HG03064 (cell line): Measurements from ENCODE around the gene CYP4F12.

Experiments used
- ATAC-seq: cut with Tn5 transposase; IDR thresholded peaks from one replicate; pipeline ENCODE4 v1.9.1; 2021; ENCODE audit warnings: low read depth; ENCODE audit not compliant: unreplicated experiment

CYP4F12 gene

DNA sequence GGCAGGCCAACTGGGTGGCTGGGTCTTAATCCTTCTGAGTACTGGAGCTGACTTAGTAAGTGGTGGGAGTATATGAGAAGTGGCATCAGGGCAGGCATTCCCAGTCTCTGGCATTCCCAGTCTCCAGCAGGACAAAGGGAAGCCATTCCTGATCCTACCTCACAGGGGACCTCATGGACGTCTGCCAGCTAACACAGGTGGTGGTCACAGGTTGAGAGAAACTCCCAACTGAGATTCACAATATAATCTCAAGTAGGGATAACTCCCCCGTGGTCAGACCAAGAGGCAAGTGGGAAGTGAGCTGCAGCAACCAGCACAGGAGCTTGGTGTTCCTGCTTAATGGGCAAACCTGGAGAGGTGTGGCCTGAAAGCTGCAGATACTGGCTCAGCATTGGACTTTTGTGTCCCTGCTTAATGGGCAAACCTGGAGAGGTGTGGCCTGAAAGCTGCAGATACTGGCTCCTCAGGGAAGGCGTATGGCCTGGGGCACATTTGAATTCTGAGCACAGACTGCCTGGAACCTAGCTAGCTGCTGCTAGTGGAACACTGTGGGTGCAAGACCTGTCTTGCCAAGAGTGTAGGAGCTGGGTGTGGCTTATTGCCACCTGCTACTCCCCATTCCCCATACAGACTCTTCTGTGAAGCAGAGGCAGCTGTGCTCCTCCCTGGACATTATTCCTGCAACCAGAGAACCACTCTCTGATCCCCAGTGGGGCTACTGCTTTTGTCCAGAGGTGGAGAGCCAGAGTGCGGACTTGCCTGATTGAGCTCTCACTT lies 29.1 kb downstream of the CYP4F12 start:
- no peak for ATAC-seq

DNA sequence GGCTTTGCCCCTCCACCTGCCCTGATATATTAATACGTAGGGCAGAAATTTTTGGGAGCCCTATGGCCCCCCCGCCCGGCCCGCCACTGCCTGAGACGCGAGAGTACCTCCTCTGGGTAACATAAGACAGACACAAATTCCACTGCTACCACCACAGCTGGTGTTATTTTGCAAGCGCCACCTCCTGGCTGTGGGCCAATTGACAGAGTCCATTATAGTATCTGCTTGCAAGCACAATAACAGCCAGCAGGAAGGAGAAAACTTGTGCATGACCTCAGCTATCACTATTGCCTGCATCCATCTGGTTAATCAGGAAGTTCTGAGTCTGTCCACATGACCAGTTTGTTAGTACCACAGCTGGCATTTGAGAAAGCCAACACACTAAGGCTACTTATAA lies 29.6 kb downstream of the CYP4F12 start:
- no peak for ATAC-seq

DNA sequence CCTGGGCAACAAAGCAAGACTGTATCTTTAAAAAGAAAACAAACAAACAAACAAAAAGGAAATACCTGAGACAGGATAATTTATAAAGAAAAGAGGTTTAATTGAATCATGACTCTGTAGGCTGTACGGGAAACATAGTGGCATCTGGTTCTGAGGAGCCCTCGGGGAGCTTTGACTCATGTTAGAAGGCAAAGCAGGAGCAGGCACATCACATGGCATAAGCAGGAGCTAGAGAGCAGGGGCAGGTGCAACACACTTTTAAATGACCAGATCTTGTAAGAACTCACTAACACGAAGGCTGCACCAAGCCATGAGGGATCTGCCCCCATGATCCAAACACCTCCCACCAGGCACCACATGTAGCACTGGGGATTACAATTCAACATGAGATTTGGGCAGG lies 41.8 kb downstream of the CYP4F12 start:
- ATAC-seq, result no peak

DNA sequence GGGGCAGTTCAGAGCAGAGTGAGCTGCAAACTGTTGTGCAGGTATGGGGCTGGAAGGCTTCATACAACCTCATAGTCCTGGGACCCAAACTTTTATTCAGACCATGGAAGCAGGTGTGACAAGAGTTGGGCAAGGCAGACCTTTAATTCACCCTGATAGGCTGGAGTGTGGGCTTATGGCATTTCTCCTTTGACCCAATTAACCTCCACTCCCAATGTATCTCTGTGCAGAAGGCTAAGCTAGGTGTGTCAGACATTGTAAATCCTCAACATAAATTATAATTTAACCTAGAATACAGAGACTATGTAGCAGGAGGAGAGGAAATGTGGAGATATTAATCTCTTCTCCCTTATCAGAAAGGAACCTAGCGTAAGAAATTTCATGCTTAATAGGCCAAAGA lies 42.8 kb downstream of the CYP4F12 start:
- ATAC-seq, result no peak

DNA sequence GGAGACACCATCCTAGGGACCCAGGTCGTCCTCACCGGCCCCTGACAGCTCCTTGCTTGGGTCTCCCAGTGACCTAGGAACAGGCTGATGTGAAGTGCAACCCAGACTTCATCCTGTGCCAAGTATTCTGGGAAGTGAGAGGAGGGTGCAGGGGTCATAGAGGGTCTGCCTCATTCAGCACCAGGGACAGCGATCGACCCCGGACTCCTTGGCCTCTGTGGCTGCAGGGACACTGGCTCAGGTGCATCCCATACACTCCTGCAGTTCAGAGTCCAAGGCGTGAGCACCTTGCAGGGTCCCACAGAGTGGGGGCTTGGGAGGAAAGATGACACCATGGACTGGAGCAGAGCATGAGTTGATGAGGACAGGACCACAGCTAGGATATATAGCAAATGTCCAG lies 44.9 kb downstream of the CYP4F12 start:
- ATAC-seq, result no peak

DNA sequence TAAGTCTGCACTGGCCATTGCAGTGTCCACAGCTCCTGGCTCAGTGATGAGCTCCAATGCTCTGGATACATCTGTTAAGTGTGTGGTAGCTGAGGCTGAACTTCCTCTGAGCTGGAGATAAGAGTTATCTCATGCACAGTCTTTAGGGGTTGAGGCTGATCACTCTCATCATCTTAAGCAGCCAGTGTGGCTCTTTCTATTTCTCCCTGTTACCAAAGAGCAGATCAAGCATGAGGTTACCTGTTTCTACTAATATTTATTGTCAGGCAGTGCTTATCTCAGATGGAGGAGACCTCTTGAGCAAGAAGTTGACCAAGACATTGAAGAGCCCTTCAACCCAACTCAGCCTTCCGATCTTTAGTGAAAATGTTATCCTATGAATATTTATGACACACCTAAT lies 48.4 kb downstream of the CYP4F12 start:
- no peak for ATAC-seq

DNA sequence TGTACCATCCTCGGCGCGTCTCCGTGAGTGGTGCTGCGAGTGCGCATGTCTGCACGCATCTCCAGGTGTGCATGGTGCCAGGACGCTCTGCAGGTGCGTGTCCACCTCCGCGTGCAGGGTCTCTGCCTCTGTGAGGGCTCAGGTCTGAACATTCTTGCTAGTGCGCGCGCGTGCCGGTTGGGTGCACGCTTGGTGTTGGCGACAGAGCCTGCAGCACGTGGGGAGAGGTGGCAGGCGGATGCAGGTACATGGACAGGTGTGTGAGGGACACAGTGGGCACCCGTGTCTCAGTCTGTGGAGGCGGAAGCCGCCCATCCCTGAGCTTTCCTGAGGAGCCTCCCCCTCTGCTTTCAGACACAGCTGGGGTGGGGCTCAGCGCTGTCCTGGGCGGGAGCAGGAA lies 50.1 kb downstream of the CYP4F12 start:
- ATAC-seq, result no peak

DNA sequence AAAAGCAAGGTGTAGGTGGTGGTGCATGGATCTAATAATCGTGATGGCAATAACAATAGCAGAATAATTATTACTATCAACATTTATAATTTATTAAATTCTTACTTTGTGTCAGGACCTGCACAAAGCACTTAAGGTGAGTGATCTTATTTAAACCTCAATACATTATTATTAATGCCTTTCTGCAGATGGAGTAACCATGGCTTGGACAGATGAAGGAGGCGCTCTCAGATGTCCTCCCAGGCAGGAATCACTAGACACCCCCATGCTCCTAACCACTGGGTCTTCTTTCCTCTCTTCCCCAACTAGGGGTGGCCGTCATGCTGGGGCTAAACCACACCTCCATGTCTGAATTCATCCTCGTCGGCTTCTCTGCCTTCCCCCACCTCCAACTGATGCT lies 54.8 kb downstream of the CYP4F12 start, which contains the start of gene OR10H2:
Gene OR10H2, plus strand, starts transcription at position 301 of the 400 bp plus-strand sequence. Its CDS starts 20 bp downstream, at position 321.
- ATAC-seq, result no peak

DNA sequence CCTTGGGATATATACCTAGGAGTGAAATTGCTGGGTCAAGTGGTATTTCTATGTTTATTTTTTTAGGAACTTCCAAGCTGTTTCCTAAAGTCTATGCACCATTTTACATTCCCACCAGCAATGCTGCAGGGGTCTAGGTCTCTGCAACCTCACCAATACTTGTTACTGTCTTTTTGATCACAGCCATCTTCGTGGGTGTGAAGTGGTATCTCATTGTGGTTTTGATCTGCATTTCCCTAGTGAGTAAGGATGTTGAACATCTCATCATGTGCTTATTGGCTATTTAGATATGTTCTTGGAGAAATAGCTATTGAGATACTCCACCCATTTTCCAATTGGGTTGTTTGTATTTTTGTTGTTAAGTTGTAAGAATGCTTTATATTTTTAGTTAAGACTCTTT lies 57.7 kb downstream of the CYP4F12 start:
- no peak for ATAC-seq

DNA sequence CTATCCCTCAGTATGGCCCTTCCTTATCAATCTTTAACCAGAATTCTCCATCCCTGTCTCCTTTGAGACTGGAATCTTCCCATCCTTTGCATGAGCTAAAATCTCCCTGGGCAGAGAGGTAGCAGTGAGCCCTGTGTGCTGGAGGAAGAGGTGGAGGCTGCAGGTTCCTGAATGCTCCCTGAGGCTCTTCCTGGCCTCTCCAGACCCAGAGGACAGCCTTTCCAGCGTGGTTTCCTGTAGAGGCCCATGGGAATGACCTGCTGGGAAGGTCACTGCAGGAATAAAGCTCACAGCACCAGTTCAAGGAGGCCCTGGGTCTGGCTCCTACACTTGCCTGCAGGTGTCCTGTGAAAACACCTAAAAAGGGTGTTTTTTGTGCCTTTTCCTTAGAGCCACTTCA lies 59.5 kb downstream of the CYP4F12 start:
- no peak for ATAC-seq

DNA sequence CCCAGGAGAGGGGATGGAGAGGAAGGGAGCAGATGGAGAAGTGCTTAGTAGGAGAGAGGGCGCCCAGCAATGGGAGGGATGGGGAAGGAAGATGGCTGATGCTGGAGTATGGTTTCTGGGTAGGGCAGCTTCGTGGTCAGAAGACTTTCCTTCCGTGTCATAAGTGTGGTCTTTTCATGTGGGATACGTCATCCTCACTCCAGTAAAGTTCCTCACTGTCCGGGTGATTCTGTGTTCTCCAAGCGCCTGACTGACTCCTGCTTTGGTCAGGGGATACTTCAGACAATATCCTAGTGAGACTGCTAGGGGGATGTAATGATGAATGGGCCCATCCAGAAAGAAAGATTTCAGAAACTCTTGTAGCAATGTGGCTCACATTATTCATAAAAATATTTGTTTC lies 61.0 kb downstream of the CYP4F12 start:
- ATAC-seq, result no peak

DNA sequence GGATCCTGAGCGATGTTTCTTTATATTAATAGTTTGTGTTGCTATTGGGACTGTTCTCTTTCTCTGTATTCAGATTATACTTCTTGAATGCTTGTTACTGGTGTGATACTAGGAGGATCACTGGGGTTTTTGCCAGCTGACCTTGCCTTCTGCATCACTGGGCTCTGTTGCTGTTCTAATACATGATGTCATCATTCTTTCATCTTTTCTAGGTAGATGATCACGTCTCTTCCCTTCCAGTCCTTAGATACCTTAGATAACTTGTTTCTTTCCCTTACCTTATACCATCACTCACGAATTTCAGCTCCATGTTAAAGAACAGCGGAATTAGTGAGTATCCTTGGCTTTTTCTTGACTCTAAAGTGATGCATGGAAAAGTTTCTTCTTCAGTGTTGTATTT lies 64.8 kb downstream of the CYP4F12 start, which contains the start of gene OR10H3:
Gene OR10H3, plus strand, starts transcription at position 264 of the 400 bp plus-strand sequence. CDS start 3,408 bp downstream, outside the sequence.
- no peak for ATAC-seq

DNA sequence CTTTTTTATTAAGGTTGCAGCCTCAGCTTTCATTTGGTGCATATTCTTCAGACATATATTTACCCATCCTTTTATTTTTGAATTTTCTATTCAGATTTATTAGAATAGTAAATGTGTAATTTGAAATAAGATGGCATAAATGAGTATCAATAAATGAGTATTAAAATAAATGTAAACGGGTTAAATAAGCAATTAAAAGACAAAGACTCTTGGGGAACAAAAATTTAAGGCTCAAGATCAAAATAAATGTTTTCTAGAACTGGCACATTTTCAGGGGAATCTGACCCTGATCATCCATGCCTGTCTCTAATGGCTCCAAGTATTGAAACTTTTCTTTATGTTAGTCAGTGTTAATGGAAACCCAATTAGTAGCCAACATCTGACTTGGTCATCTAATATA lies 67.9 kb downstream of the CYP4F12 start:
- no peak for ATAC-seq
